ENCODE results near the gene MCF2L2.
A peak's percentile ranks its signal among the peaks of the same experiment; 100 is the strongest.

MCF2L2 gene

DNA sequence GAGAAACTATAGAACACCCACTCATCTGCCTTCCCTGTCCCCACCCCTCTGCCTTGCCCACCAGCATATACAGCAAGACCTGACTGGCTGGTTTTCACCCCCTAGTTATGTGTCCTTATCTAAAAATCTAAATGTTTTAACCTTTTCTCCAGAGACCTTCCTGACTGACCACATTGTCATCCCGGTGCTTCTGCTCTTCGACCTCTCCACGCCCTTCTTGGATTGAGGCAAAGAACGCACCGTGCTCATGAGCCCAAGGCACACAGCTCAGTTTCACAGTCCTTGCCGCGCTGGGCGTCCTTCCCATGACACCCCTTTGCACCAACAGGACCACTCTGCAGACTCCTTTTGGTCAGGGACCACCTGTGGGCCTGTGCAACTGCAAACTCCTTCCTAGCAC is 112.7 kb downstream of the MCF2L2 start:
- H3K9me3 ChIP-seq (ENCODE audit: control insufficient read depth in 1 of 2, low read length in 2 of 2): no peaks in the 10 kb centered on the region
- no peak overlapping the region for H3K27ac ChIP-seq (ENCODE audit: low read depth, low read length)
- no peaks in the 10 kb centered on the region for H3K27me3 ChIP-seq (ENCODE audit: control insufficient read depth in 1 of 2, insufficient read depth in 2 of 2, low read length in 2 of 2)
- H3K36me3 ChIP-seq (ENCODE audit: control insufficient read depth in 1 of 2, insufficient read depth in 2 of 2, low read length in 2 of 2): no peaks in the 10 kb centered on the region
- peaks cover 9 to 11% of the 10 kb centered on the region in 2 donors for H3K4me1 ChIP-seq (ENCODE audit: control insufficient read depth in 1 of 2, insufficient read depth in 2 of 2, low read length in 2 of 2)
- no peak overlapping the region for H3K4me3 ChIP-seq (ENCODE audit: low read depth in 1 of 2, low read length in 2 of 2)
- H3K9ac ChIP-seq (ENCODE audit: low read depth in 1 of 2, low read length in 2 of 2): no peak overlapping the region

DNA sequence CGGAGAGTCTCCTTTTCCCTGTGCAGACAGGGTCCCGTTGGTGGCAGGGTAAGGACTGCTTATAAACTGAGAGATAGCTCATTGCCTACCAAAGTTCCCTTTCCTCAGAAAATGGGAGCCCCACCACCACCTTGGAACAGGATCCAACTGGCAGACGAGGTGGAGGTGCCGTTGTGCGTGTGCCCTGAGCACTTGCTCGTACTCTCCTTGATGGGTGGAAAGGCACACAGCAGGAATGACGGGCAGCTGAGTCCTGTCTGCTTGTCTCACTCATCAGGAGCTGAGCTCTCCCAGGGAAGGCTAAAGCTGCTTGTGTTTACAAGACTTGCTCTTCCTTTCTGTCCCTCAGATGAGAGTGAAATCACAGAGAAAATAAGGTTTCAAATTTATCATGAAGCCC is 114.7 kb downstream of the MCF2L2 start:
- Histone ChIP-seq H3K9ac (ENCODE audit: low read depth in 1 of 2, low read length in 2 of 2) (peak overlapping the region in 1 of 2 donors; percentile 5), H3K36me3 (ENCODE audit: control insufficient read depth in 1 of 2, insufficient read depth in 2 of 2, low read length in 2 of 2) (no peaks in the 10 kb centered on the region), H3K9me3 (ENCODE audit: control insufficient read depth in 1 of 2, low read length in 2 of 2) (no peaks in the 10 kb centered on the region), H3K27ac (ENCODE audit: low read depth, low read length) (no peak overlapping the region), H3K27me3 (ENCODE audit: control insufficient read depth in 1 of 2, insufficient read depth in 2 of 2, low read length in 2 of 2) (no peaks in the 10 kb centered on the region), H3K4me3 (ENCODE audit: low read depth in 1 of 2, low read length in 2 of 2) (no peak overlapping the region), H3K4me1 (ENCODE audit: control insufficient read depth in 1 of 2, insufficient read depth in 2 of 2, low read length in 2 of 2) (peaks cover 20 to 22% of the 10 kb centered on the region in 2 donors)

DNA sequence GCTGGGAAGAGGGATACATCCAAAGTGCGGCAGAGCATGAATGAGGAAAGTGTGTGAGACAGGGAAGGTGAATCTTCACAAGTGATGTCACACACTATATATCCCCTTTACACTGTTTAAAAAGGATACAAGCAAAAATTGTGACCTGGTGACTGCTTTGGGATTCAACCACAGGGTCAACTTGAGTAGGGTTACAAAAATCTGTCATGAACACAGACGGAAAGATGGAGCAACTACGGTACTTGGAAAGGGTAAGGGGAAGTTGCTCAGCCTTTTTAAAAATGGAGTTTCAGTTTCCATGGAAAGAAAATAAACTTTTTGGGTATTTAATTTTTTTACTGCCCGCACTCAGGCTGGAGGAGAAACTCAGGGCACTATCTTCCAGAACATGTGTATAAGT is 115.1 kb downstream of the MCF2L2 start:
- no peak overlapping the region for H3K27ac ChIP-seq (ENCODE audit: low read depth, low read length)
- H3K36me3 ChIP-seq (ENCODE audit: control insufficient read depth in 1 of 2, insufficient read depth in 2 of 2, low read length in 2 of 2): no peaks in the 10 kb centered on the region
- H3K4me3 ChIP-seq (ENCODE audit: low read depth in 1 of 2, low read length in 2 of 2): no peak overlapping the region

DNA sequence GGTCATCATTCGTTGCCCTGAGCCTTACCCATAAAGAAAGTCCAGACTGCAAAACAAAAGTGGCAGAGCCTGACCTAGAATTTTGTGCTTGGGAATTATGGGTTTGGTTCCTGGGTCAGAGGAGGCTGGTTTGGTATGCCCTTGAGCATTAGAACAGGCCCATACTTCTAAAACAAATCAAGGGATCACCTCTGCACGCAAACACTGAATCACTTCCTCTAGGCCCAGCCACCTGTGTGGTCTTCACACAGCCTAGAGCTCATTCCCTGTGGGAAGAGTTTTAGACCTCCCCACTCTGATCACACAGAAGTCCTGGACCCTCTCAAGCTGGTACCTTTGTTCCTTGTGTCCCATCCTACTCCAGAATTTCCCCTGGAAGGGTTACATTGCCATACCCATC is 116.0 kb downstream of the MCF2L2 start:
- H3K27ac ChIP-seq (ENCODE audit: low read depth, low read length): no peak overlapping the region
- H3K27me3 ChIP-seq (ENCODE audit: control insufficient read depth in 1 of 2, insufficient read depth in 2 of 2, low read length in 2 of 2): no peaks in the 10 kb centered on the region
- H3K9me3 ChIP-seq (ENCODE audit: control insufficient read depth in 1 of 2, low read length in 2 of 2): no peaks in the 10 kb centered on the region
- no peaks in the 10 kb centered on the region for H3K36me3 ChIP-seq (ENCODE audit: control insufficient read depth in 1 of 2, insufficient read depth in 2 of 2, low read length in 2 of 2)
- no peak overlapping the region for H3K9ac ChIP-seq (ENCODE audit: low read depth in 1 of 2, low read length in 2 of 2)
- peaks cover 31 to 32% of the 10 kb centered on the region in 2 donors for H3K4me1 ChIP-seq (ENCODE audit: control insufficient read depth in 1 of 2, insufficient read depth in 2 of 2, low read length in 2 of 2)
- H3K4me3 ChIP-seq (ENCODE audit: low read depth in 1 of 2, low read length in 2 of 2): no peak overlapping the region

More for the DNA sequence above, 115.1 kb downstream of the MCF2L2 start:
- Histone ChIP-seq H3K4me1 (ENCODE audit: control insufficient read depth in 1 of 2, insufficient read depth in 2 of 2, low read length in 2 of 2) (peaks cover 24 to 26% of the 10 kb centered on the region in 2 donors), H3K9me3 (ENCODE audit: control insufficient read depth in 1 of 2, low read length in 2 of 2) (no peaks in the 10 kb centered on the region), H3K27me3 (ENCODE audit: control insufficient read depth in 1 of 2, insufficient read depth in 2 of 2, low read length in 2 of 2) (no peaks in the 10 kb centered on the region), H3K9ac (ENCODE audit: low read depth in 1 of 2, low read length in 2 of 2) (no peak overlapping the region)

DNA sequence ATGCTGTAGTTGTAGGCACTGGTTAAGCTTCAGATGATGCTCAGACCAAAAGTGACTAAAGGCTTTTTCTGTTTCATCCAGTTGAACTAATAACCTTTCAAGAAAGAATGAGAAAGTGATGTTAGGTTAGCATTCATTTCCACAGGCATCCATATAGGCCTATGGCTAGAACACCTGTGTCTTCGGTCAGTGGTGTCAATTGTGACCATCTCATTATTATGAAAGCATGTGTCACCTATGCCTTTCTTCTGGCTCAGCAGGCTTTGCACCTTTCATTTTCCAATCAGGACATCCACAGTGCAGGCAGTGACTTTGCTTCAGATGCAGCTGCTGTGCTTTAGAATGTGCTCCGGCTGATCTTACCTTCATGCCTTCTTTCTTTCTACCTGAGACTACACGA is 117.5 kb downstream of the MCF2L2 start:
- no peaks in the 10 kb centered on the region for H3K27me3 ChIP-seq (ENCODE audit: control insufficient read depth in 1 of 2, insufficient read depth in 2 of 2, low read length in 2 of 2)
- no peak overlapping the region for H3K9ac ChIP-seq (ENCODE audit: low read depth in 1 of 2, low read length in 2 of 2)

DNA sequence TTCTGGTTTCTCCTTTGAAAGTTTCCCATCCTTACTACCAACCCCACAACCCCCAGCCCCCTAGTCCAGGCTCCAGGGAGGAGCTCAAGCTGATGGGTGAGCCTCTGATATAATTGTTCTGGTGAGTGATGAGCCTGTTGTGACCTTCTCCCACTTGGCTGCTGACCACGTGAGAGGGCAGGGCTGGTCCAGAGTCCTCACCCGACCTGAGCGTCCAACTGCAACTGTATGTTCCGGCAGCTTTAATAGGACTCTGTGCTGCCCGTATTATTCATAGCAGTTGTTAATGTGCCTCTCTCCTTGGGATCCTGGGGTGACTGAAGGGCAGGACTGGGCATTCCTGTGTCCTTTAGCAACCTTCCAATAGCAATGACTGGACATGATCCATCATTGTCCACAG is 119.1 kb downstream of the MCF2L2 start:
- Histone ChIP-seq H3K36me3 (ENCODE audit: control insufficient read depth in 1 of 2, insufficient read depth in 2 of 2, low read length in 2 of 2) (no peaks in the 10 kb centered on the region), H3K27me3 (ENCODE audit: control insufficient read depth in 1 of 2, insufficient read depth in 2 of 2, low read length in 2 of 2) (no peaks in the 10 kb centered on the region), H3K4me3 (ENCODE audit: low read depth in 1 of 2, low read length in 2 of 2) (no peak overlapping the region), H3K27ac (ENCODE audit: low read depth, low read length) (no peak overlapping the region), H3K9me3 (ENCODE audit: control insufficient read depth in 1 of 2, low read length in 2 of 2) (no peaks in the 10 kb centered on the region), H3K4me1 (ENCODE audit: control insufficient read depth in 1 of 2, insufficient read depth in 2 of 2, low read length in 2 of 2) (peaks cover 36 to 38% of the 10 kb centered on the region in 2 donors), H3K9ac (ENCODE audit: low read depth in 1 of 2, low read length in 2 of 2) (peak overlapping the region in 1 of 2 donors; percentile 2)

More for the DNA sequence above, 117.5 kb downstream of the MCF2L2 start:
- Histone ChIP-seq H3K4me3 (ENCODE audit: low read depth in 1 of 2, low read length in 2 of 2) (no peak overlapping the region), H3K4me1 (ENCODE audit: control insufficient read depth in 1 of 2, insufficient read depth in 2 of 2, low read length in 2 of 2) (peaks cover 41 to 42% of the 10 kb centered on the region in 2 donors), H3K9me3 (ENCODE audit: control insufficient read depth in 1 of 2, low read length in 2 of 2) (no peaks in the 10 kb centered on the region), H3K36me3 (ENCODE audit: control insufficient read depth in 1 of 2, insufficient read depth in 2 of 2, low read length in 2 of 2) (no peaks in the 10 kb centered on the region), H3K27ac (ENCODE audit: low read depth, low read length) (no peak overlapping the region)

DNA sequence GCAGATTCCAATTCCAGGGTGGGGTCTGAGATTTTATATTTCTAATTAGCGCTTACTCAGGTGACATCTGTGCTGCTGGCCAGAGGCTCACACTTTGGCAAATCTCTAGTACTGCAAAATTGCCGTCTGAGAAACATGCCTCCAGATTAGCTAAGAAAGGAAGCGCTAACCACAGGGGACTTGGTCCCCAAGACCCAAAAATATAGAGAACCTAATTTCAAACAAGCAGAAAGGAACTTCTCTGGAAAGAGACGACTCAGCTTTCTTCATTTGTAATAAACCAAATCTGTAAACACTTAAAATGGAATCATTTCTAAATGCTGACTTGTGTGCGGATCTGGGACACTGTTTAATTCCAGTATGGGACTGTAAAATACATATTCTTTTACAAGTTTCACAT is 119.7 kb downstream of the MCF2L2 start:
- Histone ChIP-seq H3K4me3 (ENCODE audit: low read depth in 1 of 2, low read length in 2 of 2) (no peak overlapping the region), H3K27ac (ENCODE audit: low read depth, low read length) (no peak overlapping the region), H3K9me3 (ENCODE audit: control insufficient read depth in 1 of 2, low read length in 2 of 2) (no peaks in the 10 kb centered on the region), H3K36me3 (ENCODE audit: control insufficient read depth in 1 of 2, insufficient read depth in 2 of 2, low read length in 2 of 2) (no peaks in the 10 kb centered on the region), H3K4me1 (ENCODE audit: control insufficient read depth in 1 of 2, insufficient read depth in 2 of 2, low read length in 2 of 2) (peaks cover 36 to 40% of the 10 kb centered on the region in 2 donors), H3K27me3 (ENCODE audit: control insufficient read depth in 1 of 2, insufficient read depth in 2 of 2, low read length in 2 of 2) (no peaks in the 10 kb centered on the region), H3K9ac (ENCODE audit: low read depth in 1 of 2, low read length in 2 of 2) (no peak overlapping the region)

DNA sequence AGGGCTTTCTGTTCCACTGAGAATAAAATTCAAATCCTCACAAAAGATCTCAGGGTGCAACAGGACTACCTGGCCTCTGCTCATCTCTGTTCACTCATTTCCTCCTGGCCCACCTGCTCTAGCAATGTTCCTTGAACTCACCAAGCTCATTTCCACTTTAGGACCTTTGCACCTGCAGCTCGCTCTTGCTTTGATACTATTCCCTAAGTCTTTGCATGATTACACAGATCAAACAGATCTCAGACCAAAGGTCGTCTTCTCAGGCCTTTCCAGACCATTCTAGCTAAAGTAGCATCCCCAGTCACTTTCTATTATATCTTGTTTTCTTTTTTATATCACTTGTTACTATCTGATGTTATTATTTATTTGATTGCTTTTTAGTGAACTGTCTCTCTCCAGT is 120.7 kb downstream of the MCF2L2 start:
- peaks cover 35 to 43% of the 10 kb centered on the region in 2 donors for H3K4me1 ChIP-seq (ENCODE audit: control insufficient read depth in 1 of 2, insufficient read depth in 2 of 2, low read length in 2 of 2)
- H3K27ac ChIP-seq (ENCODE audit: low read depth, low read length): peak overlapping the region; percentile 54
- H3K9ac ChIP-seq (ENCODE audit: low read depth in 1 of 2, low read length in 2 of 2): peak overlapping the region in 1 of 2 donors; percentile 60
- no peaks in the 10 kb centered on the region for H3K36me3 ChIP-seq (ENCODE audit: control insufficient read depth in 1 of 2, insufficient read depth in 2 of 2, low read length in 2 of 2)
- no peaks in the 10 kb centered on the region for H3K27me3 ChIP-seq (ENCODE audit: control insufficient read depth in 1 of 2, insufficient read depth in 2 of 2, low read length in 2 of 2)
- H3K4me3 ChIP-seq (ENCODE audit: low read depth in 1 of 2, low read length in 2 of 2): peak overlapping the region; percentile 22 to 48
- H3K9me3 ChIP-seq (ENCODE audit: control insufficient read depth in 1 of 2, low read length in 2 of 2): no peaks in the 10 kb centered on the region

DNA sequence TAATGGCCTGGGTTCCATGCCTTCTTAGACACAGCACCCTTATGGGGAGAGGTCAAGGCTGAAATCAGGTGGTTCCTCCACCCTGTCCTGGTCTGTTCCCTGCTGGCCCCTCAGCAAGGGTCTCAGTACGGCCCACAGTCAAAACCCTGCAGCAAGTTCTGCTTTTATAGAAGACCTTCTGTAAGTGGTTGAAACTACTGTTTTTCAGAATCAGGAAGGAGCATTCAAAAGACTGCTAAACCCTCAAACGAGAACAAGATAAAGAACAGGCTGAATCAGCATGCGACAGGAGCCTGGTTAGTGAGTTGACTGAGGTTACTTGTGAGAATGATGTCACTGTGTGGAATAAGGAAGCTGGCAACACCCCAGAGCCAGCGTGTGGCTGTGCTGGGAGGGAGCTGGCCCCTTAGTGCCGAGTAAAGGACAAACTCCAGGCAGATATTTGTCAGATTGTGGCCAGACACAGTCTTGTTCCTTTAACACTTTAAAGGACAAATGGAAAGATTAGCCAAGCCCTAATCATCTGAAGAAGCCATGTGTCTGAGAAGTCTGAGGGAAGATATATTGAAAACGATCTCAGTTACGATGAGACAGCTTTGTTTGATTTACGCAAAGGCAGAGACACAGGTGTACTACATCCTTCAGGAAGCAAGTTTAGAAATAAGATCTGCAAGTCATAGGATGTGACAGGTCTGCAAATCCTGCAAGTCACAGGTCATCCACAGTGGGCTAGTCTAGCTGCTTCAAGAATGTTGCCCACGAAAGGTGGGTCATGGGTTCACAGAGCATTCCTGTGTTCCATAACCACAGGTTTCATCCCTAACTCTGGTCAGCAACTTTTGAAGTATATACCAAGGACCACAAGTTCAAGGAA is 121.4 kb downstream of the MCF2L2 start:
- H3K4me1 ChIP-seq (ENCODE audit: control insufficient read depth in 1 of 2, insufficient read depth in 2 of 2, low read length in 2 of 2): peaks cover 35 to 43% of the 10 kb centered on the region in 2 donors
- no peaks in the 10 kb centered on the region for H3K9me3 ChIP-seq (ENCODE audit: control insufficient read depth in 1 of 2, low read length in 2 of 2)
- no peaks in the 10 kb centered on the region for H3K27me3 ChIP-seq (ENCODE audit: control insufficient read depth in 1 of 2, insufficient read depth in 2 of 2, low read length in 2 of 2)
- H3K9ac ChIP-seq (ENCODE audit: low read depth in 1 of 2, low read length in 2 of 2): peak overlapping the region; percentile 44 to 60
- H3K4me3 ChIP-seq (ENCODE audit: low read depth in 1 of 2, low read length in 2 of 2): peak overlapping the region; percentile 22 to 48
- no peaks in the 10 kb centered on the region for H3K36me3 ChIP-seq (ENCODE audit: control insufficient read depth in 1 of 2, insufficient read depth in 2 of 2, low read length in 2 of 2)
- H3K27ac ChIP-seq (ENCODE audit: low read depth, low read length): peak overlapping the region; percentile 73

DNA sequence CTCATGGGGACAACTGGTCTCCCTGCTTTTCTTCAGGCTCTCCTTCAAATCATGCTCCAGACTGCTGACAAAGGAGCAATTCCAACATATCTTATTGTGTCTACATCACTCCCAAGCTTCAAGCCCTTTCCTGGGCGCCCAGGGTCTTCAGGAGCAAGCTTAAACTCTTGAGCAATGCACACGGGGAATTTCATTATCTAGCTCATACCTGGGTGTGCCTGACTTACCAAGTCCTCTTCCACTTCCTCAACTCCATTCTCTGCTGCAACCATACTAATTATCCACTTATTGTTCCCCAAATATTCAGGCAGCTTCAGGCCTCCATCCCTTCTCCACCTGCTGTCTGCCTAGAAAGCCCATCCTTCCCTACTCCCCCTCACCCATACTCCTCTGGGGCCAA is 124.7 kb downstream of the MCF2L2 start:
- no peak overlapping the region for H3K4me3 ChIP-seq (ENCODE audit: low read depth in 1 of 2, low read length in 2 of 2)
- H3K27ac ChIP-seq (ENCODE audit: low read depth, low read length): no peak overlapping the region
- H3K27me3 ChIP-seq (ENCODE audit: control insufficient read depth in 1 of 2, insufficient read depth in 2 of 2, low read length in 2 of 2): no peaks in the 10 kb centered on the region
- no peak overlapping the region for H3K9ac ChIP-seq (ENCODE audit: low read depth in 1 of 2, low read length in 2 of 2)
- no peaks in the 10 kb centered on the region for H3K9me3 ChIP-seq (ENCODE audit: control insufficient read depth in 1 of 2, low read length in 2 of 2)
- H3K4me1 ChIP-seq (ENCODE audit: control insufficient read depth in 1 of 2, insufficient read depth in 2 of 2, low read length in 2 of 2): peaks cover 25 to 30% of the 10 kb centered on the region in 2 donors
- H3K36me3 ChIP-seq (ENCODE audit: control insufficient read depth in 1 of 2, insufficient read depth in 2 of 2, low read length in 2 of 2): no peaks in the 10 kb centered on the region
